GM21515 (cell line): Measurements from ENCODE around the gene SNAPC4.

Source experiments
- ATAC-seq: cut with Tn5 transposase; IDR thresholded peaks from one replicate; pipeline ENCODE4 v1.9.1; 2021; ENCODE audit not compliant: unreplicated experiment

The SNAPC4 gene

GRCh38 chr9:136393531-136393930, 6.4 kb downstream of the SNAPC4 start:
- ATAC-seq: no peak

DNA sequence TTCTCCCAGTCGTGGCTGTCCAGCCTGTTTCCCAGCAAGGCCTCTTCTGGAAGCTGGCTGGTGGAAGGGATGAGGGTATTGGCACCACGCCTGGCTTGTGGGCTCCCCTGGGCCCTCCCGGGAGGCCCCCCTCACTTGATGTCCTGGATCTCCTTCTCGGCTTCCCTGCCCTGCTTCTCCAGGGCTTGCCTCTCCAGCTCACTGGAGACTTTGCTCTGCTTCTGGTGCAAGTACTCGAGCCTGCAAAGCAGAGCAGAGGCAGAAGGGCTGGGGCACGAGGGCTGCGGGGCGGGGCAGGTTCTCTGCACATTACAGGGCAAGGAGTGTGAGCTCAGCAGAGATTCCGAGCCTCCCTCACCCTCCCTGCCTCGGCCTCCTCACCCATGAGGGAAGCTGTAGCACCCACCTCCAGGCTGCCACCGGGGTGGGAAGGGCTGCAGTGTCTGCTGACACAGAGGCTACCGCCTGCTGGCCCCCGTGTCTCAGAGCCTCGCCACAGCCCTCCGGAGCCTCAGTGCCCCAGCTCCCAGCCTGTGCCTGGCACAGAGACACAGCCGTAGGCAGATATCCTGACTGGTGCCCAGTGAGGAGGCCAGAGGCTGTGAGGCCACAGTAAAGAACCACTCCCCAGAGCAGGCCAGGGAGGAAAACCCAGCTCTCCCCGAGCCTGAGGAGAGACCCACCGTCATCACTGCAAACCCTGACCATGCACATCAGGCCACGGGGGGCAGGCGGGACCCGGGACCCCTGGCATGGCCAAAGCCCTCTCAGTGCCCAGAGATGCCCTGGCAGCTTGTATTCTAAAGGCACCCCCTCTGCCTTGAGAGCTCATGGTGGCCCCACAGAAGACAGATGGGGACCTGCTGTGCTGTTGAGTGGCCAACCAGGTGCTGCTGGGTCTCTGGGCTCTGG, 7.2 kb downstream of the SNAPC4 start:
- ATAC-seq: no peak

GRCh38 chr9:136391737-136392537, 8.0 kb downstream of the SNAPC4 start:
- ATAC-seq: no peak

GRCh38 chr9:136389396-136389795, 10.6 kb downstream of the SNAPC4 start:
- ATAC-seq: no peak

GRCh38 chr9:136387217-136387616, 12.8 kb downstream of the SNAPC4 start:
- ATAC-seq: no peak

GRCh38 chr9:136386018-136386417, 14.0 kb downstream of the SNAPC4 start:
- no peak for ATAC-seq

DNA sequence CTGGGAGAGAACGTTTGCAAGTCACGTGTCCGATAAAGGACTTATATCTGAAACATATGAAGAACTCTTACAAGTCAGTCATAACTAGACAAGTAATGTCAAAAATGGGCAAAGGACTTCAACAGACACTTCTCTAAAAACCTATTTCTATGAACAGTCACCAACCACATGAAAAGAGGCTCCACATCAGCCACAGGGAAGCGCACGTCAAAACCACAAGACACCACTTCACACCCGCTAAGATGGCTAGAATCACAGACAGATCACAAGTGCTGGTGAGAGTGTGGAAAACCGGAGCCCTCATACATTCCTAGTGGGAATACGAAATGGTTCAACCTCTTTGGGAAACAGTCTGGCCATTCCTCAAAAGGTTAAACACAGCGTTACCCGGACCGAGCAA, 15.0 kb downstream of the SNAPC4 start:
- no peak for ATAC-seq

- no peak for ATAC-seq
Measured at GRCh38 chr9:136383436-136383835, 16.5 kb downstream of the SNAPC4 start.

DNA sequence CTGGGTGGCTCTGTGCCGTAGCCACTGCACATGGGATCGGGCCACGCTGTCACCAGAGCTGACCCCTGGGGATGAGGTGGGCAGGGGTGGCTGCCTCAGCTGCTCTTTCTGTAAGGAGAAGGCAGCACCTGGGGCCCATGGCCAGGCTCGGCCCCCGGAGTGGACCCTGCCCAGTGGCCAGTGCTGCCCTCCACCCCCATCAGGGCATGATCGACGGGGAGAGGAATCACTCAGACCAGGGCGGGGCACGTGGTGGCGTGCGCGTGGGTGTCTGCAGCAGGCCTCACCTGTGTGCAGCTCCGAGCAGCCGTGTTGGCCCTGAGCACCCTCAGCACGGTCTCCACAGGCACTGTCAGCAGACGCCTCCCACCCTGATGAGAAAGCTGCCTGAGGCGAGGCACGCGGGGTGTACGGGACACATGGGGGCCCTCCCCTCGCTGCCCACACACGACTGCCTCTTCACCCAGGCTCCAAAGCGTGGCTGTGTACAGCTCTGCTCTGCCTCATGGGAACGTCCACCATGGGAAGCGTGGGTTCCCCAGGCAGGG, 17.9 kb downstream of the SNAPC4 start:
- ATAC-seq: no peak

DNA sequence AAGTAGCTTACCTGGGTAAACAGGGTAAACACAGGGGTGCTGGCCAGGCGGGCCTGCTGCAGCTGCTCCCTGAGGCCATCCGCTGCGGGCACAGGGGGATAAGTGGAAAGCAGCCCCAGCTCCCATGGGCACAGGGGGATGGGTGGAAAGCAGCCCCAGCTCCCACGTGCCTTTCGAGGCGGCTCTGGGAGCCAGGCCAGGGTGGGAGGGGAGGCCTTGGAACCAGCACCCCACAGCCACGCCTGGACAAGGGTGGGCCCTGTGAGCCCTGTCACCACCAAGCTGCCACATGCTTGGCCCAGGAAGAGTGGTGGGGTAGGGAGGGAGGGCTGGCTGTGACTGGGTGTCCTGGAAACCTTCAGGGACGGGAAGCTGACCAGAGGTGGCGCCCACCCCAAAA, 18.7 kb downstream of the SNAPC4 start:
- no peak for ATAC-seq

DNA sequence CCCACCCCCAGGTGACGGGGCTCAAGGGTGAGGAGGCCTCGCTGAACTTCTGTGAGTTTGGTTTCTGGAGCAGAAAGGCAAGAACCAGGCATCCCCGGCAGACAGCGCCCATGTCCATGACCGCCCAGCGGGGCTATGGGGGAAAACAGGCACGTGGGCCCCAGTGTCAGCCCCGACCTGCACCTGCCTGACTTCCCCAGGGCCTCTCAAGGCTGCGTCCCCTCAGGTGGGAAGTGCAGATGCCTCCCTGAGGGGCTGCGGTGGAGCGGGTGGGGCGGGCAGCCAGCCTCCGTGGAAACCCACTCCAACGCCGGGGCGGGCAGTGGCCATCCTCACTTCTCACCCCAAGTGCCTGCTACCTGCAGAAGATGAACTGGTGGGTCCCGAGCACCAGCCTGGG, 19.6 kb downstream of the SNAPC4 start:
- no peak for ATAC-seq

- no peak for ATAC-seq
Measured at GRCh38 chr9:136379891-136380290, 20.1 kb downstream of the SNAPC4 start.

DNA sequence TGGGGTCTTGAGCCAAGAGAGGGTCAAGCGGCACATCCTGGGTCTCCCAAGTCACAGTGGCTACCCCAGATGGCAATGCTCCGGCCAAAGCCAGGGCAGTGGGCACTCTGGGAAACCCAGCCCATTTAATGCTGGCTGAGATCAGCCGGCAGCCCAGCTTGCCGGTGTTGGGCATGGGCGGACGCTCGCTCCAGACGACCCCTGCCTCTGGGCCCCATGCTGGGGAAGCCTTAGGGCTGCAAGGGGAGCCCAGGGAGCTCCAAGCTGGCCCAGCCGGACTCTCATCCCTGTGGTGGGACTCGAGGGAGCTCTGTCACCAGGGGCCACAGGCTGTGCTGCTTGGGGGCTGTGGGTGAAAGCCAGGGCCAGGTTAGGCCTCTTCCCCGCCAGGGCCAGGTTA, 20.6 kb downstream of the SNAPC4 start:
- no peak for ATAC-seq

- ATAC-seq: no peak
Measured at GRCh38 chr9:136379003-136379287, 21.0 kb downstream of the SNAPC4 start.

GRCh38 chr9:136378170-136379002, 21.6 kb downstream of the SNAPC4 start:
- ATAC-seq: no peak

- ATAC-seq: no peak
Measured at GRCh38 chr9:136377341-136378169, 22.4 kb downstream of the SNAPC4 start.

GRCh38 chr9:136376457-136376856, 23.5 kb downstream of the SNAPC4 start:
- ATAC-seq: no peak

DNA sequence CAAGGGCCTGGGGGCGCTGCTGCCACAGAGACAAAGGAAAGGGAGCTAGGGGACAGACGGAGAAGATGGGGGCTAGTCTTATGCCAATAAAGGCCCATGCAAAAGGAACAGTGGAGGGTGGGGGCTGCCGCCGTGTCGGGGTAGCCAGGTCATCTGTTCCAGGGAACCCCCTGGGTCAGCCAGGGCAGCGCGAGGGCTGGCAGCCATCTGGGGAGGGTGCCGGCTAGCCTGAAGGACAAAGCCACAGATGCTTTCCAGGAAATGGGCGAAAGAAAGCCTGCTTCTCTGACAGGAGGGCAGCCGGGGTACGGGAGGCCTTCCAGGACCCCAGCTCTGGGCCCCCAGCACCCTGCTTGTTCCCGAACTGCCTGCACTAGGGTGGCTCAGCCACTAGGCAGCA, 24.9 kb downstream of the SNAPC4 start:
- no peak for ATAC-seq

- no peak for ATAC-seq
Measured at GRCh38 chr9:136374183-136374575, 25.8 kb downstream of the SNAPC4 start.
